ENCODE results near the gene CABP5. TPM values are rescaled to one million over a fixed set of nuclear protein-coding genes. Genes with fewer than 3 reads are reported as not detected.

Gene CABP5
- not detected for total RNA-seq

DNA sequence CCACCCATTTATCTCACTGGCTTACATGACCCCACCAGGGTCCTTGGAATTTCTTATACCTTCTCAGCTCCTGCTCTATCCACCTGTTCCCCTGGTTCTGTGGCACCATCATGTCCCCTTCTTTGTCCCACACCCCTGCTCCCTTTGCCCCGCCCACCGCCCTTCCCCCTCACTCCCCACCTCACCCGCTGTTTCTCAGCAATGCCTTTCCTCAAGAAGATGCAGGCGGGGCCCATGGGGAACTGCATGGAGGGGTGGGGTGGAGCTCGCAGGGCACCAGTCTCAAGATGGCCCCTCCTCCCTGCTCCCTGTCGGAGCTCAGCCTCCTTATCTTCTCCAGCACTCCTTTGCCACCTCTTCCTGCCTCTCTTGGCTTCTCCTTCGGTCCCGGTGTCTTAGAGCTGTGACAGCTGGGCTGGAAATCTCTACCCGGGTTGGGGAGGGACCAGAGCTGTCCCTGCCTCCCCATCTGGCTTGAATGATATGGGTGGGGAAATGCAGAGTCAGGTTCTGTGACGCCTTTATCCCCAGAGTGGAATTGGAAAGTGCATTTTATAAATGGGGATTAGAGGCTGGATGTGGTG, at the start of gene CABP5:
CABP5 (minus strand) TSS at position 405 of the 584 bp plus-strand sequence; CDS start at position 248, 157 bp downstream.
- TF ChIP-seq, protein P1, sequence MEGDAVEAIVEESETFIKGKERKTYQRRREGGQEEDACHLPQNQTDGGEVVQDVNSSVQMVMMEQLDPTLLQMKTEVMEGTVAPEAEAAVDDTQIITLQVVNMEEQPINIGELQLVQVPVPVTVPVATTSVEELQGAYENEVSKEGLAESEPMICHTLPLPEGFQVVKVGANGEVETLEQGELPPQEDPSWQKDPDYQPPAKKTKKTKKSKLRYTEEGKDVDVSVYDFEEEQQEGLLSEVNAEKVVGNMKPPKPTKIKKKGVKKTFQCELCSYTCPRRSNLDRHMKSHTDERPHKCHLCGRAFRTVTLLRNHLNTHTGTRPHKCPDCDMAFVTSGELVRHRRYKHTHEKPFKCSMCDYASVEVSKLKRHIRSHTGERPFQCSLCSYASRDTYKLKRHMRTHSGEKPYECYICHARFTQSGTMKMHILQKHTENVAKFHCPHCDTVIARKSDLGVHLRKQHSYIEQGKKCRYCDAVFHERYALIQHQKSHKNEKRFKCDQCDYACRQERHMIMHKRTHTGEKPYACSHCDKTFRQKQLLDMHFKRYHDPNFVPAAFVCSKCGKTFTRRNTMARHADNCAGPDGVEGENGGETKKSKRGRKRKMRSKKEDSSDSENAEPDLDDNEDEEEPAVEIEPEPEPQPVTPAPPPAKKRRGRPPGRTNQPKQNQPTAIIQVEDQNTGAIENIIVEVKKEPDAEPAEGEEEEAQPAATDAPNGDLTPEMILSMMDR (IDR thresholded peaks at IDR 0.05; ENCODE audit: low read depth), result no peak

- TF ChIP-seq, protein P1 (IDR thresholded peaks at IDR 0.05; ENCODE audit: low read depth), result no peak
Measured at GRCh38 chr19:48090281-48090802, 46.5 kb upstream of the CABP5 start.

DNA sequence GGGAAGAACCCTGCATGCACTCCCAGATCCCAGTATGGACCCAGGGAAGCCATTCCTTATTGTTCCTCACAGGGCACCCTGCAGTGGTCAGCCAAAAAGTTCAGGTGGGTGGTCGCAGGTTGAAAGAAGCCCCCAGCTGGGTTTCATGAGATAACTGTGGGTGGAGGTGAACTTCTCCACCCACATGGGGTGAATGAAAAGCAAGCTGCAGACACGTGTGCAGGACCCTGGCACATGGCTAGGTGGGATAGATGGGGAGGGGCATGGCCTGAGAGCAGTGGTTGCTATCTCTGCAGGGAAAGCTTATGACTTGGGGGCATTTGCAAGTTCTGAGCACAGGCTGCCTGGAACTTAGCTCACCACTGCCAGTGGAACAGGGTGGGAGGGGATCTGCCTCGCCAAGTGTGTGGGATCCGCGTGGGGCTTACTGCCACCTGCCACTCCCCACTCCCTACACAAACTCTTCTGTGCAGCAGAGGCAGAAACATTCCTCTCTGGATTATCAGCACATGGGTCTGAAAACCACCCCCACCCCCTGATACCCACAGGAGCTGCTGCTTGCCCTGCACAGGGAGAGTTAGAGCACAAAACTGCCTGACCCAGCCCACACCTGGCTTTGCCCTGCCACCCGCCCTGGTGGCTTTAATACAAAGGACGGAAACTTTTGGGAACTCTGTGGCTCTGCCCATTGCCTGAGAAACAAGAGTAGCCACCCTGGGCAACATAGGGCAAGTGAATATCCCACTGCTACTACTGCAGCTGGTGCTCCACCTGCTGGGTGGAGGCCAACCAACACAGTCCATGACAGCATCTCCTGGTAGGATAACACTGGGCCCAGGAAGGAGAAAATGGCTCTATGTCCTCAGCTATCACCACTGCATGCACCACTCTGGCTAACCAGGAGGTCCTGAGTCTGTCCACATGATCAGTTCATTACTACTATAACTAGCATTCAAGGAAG, 42.3 kb upstream of the CABP5 start:
- TF ChIP-seq, protein P1 (IDR thresholded peaks at IDR 0.05; ENCODE audit: low read depth), result no peak

GRCh38 chr19:48085076-48085475, 41.2 kb upstream of the CABP5 start:
- TF ChIP-seq, protein P1 (IDR thresholded peaks at IDR 0.05; ENCODE audit: low read depth), result no peak

- TF ChIP-seq, protein P1 (IDR thresholded peaks at IDR 0.05; ENCODE audit: low read depth), result no peak
Measured at GRCh38 chr19:48081106-48081505, 37.2 kb upstream of the CABP5 start.

GRCh38 chr19:48069435-48069834, 25.6 kb upstream of the CABP5 start:
- TF ChIP-seq, protein P1 (IDR thresholded peaks at IDR 0.05; ENCODE audit: low read depth), result no peak

DNA sequence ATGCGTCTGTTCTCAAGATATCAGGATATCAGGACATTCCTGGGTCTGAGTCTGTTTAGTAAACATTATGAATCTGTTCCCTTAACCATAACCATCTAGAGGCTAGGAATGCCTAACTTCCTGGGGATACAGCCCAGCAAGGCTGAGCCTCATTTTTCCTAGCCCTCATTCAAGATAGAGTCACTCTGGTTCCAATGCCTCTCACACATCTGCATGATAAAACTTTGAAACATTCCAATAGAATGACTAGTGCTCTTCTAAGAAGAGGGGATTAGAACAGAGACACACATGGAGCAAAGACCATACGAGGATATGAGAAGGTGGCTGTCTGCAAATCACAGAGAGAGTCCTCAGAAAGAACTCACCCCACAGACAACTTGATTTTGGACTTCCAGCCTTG, 20.6 kb upstream of the CABP5 start:
- TF ChIP-seq, protein P1 (IDR thresholded peaks at IDR 0.05; ENCODE audit: low read depth), result no peak
